ENCODE results near the gene CADM4.

CADM4 gene

DNA sequence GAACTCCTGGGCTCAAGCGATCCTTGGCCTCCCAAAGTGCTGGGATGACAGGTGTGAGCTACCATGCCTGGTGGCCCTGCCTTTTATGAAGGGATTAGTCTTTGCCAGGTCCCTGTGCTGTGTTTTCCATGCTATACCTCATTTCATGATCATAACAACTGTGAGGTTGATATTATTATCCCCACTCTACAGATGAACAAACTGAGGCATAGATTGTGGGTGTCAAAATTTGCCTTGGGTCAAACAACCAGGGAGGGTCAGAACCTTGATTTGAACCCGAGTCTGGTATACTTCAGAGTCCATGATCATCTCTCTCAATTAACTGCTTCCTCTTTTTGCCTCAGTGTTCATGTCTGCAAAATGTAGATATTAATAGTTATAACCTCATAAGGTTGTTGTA lies 57.2 kb downstream of the CADM4 start:
- DNase-seq (ENCODE audit: low spot score) = no peak

DNA sequence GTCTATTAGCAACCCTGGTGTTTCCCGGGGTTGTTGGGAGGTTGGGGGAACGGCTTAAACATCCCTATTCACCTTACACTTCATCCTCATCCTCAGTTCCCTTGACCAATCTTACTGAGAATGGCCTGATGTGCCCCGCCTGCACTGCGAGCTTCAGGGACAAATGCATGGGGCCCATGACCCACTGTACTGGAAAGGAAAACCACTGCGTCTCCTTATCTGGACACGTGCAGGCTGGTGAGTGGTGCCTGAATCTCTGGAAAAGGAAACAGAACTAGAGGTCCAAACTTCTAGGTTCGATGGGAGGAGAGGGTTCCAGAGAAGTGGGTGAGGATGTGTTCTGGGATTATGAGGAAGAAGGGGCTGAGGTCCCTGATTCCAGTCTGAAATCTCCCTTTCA lies 58.2 kb downstream of the CADM4 start:
- no peak for DNase-seq (ENCODE audit: low spot score)

DNA sequence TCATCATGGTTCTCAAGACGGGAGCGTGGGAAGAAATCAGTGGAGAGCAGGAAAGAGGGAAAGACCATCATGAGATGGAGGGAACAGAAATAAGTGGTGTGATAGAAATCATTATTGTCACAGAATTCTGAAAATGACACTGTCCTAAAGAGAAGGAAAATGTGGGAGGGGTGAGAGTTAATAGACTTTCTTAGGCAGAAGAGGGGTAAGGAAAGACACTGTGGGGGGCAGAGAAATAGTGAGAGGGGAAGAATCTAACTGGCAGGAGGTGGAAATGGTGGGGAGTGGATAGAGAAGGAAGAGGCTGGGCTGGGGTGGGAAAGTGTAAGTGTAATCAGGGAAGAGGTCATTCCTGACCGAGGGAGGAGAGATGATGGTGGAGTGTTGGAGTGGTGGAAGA lies 60.9 kb downstream of the CADM4 start:
- DNase-seq (ENCODE audit: low spot score) = no peak

DNA sequence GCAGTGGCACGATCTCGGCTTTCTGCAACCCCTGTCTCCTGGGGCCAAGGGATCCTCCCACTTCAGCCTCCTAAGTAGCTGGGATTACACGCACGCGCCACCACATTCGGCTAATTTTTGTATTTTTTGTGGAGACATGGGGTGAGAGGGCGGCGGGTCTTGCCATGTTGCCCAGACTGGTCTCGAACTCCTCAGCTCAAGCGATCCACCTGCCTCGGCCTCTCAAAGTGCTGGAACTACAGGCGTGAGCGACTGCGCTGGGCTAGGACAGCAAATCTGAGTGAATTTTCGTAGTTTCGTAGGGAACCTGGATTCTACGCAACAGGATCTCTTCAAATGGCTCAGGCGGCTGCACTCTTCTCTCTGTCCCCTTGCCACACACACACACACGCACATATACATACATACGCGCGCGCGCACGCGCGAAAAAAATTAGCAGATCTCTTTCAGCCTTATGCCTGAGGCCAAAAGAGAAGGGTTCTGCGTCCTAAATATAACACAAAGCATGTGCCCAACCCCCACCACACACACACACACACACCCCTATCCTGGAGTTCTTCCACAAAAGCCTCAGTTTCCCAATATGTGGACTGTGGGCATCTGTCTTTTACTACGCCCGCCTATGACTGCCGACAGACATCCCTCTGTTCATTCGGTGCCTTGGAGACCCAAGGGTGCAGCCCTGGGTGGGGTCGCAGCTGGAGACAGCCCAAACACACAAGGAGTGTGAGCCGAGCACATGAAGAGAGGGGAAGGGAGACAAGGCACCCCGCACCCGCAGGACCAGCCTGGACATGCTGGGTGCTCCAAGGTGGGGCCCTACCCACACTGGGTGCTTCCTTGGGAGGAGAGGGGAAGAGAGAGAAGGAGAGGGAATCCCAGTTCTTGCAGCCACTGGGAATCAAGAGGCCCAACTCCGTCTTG lies 63.4 kb downstream of the CADM4 start:
- no peak for DNase-seq (ENCODE audit: low spot score)

GRCh38 chr19:43575156-43575950 lies 64.3 kb downstream of the CADM4 start, which contains the start of the genes PINLYP and XRCC1:
Gene PINLYP (plus strand): TSS chr19:43575801. CDS start chr19:43577192, 1,391 bp downstream.
Gene XRCC1 (minus strand): TSS chr19:43575527. CDS start chr19:43575458, 69 bp downstream.
- DNase-seq (ENCODE audit: low spot score) = peak; percentile 97

DNA sequence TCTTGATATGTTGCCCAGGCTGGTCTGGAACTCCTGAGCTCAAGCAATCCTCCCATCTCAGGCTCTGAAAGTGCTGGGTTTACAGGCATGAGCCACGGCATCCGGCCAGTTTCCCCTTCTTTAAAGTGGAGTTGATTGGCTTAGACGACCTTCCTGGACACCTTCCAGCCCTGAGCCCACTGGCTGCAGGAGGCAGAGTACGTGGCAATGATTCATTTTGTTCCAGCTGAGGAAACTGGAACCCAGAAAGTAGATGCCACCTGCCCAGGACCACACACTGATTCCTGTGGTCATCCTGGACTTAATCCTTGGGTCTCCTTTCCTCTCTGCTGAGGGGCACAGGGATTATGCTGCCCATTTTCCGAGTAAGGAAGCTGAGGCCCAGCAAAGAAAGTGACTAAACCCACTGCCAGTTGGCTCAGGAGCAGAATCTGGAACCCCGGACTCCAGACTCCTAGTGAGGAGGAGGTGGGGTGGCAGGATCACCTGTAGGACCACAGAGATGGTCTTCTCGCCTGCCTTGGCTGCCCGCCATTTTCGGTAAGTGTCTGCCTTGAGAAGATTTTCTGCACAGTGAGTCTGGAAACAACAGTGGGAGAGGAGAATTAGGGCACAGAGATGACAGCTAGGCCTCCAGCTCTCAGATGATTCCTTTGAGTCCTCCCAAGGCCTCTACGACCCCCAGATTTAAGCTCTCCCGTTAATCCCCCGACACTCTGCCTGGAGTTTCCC lies 65.1 kb downstream of the CADM4 start:
- no peak for DNase-seq (ENCODE audit: low spot score)
